HG02623 (cell line): ENCODE data around the gene COL24A1.
"Not testable (repeated sequence)": the region's sequence is repeated elsewhere in the genome, so short reads cannot be mapped to it uniquely, and the experiment has no call there.

Experiments used
- ATAC-seq: cut with Tn5 transposase; IDR thresholded peaks from one replicate; pipeline ENCODE4 v1.9.1; 2021; ENCODE audit warnings: moderate library complexity; ENCODE audit not compliant: unreplicated experiment

Gene COL24A1

DNA sequence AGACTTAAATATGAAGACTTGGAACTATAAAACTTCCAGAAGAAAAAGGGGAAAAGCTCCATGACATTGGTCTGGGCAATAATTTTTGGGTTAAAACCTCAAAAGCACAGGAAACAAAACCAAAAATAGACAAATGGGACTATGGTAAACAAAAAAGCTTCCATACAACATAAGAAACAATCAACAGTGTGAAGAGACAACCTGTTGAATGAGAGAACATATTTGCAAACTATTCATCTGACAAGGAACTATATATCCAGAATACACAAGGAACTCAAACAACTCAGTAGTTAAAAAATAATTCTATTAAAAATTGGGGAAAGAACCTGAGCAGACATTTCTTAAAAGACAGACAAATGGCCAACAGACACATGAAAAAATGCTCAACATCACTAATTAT, 255.7 kb downstream of the COL24A1 start:
- no peak for ATAC-seq

DNA sequence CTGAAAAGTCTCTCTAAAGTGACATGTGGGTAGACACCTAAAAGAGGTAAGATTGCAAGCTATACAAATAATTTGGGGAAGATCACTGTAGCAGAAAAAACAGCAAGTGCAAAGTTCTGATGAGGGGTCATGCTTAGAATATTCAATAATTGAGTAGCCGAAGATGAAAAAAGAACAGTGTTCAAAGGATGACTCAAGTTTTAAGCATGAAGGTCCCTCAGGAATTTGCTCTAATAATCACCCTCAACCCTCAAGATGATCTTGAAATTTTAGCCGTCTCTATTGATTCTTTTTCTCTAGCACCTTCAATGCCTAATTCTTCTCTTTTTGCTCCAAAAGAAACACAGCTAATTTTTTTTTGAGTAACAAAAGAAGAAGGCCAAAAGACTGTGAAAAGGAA, 257.7 kb downstream of the COL24A1 start:
- no peak for ATAC-seq

DNA sequence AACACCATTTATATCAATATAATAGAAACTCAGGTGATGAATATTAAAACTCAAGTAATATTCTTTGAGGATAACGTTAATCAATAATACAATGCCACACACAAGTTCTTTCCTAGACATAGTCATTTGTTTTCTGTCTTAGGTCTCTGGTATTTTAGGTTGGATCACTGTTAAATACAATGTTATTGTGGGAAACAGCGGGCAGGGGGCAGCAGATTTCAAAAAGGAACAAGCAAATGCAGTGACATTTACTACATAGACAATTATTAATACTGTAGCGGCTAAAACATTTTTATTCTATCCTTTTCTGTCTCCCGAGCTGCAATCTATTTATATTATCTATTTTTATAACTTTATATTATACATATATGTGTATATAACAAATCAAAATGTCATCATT, 261.9 kb downstream of the COL24A1 start:
- peak; percentile 53 for ATAC-seq

- no peak for ATAC-seq
Measured at GRCh38 chr1:85892366-85892765, 264.2 kb downstream of the COL24A1 start.

GRCh38 chr1:85889870-85890269, 266.7 kb downstream of the COL24A1 start:
- no peak for ATAC-seq

DNA sequence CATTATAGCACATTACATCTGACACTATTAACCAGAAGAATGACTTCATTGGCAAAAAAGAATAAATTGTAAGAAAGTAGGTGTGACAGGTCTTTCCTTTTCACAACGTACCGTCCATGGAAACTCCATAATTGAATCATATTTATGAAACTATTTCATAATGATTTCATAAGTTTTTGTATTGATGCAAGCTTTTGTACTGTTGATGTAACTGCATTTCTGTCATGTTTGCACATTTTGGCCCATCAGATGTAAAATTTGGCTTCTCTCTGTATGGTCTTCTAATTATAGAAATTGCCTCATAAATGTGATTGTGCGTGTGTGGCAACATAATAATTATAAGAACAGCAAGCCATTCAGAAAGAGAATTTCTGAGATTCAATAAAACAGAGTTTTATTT, 267.7 kb downstream of the COL24A1 start:
- no peak for ATAC-seq

- no peak for ATAC-seq
Measured at GRCh38 chr1:85884372-85885035, 272.1 kb downstream of the COL24A1 start.

DNA sequence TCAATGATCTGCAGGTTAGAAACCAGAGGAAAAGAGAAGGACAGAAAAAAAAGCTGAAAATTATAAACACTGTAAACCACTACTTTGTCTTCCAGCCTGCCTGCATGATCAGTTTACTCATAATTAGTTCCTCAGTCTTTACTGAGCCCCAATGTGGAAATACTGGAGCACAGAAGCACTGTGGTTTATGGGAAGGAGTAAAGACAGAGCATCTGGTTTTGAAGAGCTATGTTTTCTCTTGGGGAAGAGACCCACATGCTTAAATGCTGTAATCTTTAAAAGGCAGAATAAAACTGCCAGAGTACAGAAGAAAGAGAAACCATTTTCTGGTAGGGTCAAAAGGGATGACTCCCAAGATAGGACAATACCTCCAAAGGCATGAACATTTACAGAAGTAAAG, 289.4 kb downstream of the COL24A1 start:
- no peak for ATAC-seq

DNA sequence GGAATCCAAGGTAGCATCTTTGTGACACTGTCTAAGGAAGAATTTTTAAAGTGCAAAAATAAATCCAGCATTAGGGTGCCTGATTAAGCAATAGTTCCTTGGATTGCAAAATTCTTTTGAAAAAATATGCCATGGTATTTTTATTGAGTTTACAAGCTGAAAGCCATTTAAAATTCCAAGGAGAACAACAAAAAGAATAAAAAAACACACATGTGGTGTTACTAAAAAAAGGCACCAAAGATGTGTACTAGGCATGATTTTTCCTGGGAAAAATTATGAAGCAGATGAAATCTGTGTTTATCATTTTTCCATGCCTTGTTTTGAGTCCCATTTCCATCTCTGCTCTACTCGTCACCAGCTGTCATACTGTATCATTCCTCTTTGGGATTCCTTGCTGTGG, 291.4 kb downstream of the COL24A1 start:
- ATAC-seq = no peak

DNA sequence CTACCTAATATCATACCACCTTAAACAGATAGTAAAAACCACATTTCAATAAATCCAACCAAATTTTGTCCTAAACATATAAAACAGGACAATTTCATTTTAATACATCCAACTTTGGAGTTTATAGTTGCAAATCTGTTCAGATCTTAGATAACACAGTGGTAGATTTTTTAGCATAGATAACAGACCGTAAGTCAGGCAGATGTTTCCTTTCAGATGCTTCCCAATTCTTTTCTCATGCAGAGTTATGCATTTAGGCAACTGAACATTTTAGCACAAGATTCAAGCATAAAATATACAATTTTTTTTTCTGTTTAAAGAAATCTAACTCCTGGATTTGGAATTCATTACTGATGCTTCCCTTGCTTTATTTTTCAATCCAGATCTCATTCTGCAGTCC, 291.8 kb downstream of the COL24A1 start:
- no peak for ATAC-seq

DNA sequence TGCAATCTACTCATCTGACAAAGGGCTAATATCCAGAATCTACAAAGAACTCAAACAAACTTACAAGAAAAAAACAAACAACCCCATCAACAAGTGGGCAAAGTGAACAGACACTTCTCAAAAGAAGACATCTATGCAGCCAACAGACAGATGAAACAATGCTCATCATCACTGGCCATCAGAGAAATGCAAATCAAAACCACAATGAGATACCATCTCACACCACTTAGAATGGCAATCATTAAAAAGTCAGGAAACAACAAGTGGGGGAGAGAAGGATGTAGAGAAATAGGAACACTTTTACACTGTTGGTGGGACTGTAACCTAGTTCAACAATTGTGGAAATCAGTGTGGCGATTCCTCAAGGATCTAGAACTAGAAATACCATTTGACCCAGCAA, 292.9 kb downstream of the COL24A1 start:
- not testable (repeated sequence) for ATAC-seq

GRCh38 chr1:85862456-85862855, 294.1 kb downstream of the COL24A1 start:
- ATAC-seq = no peak

- ATAC-seq = no peak
Measured at GRCh38 chr1:85857991-85858390, 298.6 kb downstream of the COL24A1 start.

DNA sequence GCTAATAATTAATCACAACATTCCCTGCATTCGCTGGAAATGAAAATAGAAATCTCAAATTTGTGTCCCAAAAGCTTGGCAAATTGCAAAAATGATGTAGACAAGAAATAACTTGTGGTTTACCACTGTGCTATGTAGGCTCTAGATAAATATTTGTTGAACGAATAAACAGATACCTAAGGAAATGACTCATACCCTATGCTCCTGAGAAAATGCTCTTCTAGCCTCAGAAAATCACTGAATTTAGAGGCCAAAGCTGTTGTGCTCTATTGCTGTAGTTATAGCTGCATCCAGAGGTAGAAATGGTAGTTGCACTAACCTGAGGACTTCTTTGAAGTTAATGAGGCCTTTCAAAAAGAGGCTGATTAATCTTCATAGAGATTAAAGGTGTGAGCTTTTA, 306.3 kb downstream of the COL24A1 start:
- ATAC-seq = no peak

DNA sequence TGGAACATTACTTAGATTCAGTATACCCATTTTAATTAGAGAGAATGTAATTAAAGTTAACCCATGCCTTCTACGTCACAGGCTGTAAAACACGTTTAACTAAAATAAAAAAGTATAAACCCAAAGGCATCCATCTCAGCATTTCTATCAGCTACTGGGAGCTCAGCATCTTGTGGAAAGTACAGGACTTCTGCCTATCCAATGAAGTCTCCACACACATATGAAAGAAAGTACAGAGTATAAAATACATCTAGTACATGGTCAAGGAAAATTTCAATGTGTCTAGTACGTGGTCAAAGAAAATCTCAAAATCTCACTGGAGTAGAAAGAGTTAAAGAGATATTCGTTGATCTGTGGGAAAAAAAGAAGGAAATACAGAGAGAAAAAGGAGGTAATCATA, 306.9 kb downstream of the COL24A1 start:
- ATAC-seq = no peak

- no peak for ATAC-seq
Measured at GRCh38 chr1:85847356-85847755, 309.2 kb downstream of the COL24A1 start.

DNA sequence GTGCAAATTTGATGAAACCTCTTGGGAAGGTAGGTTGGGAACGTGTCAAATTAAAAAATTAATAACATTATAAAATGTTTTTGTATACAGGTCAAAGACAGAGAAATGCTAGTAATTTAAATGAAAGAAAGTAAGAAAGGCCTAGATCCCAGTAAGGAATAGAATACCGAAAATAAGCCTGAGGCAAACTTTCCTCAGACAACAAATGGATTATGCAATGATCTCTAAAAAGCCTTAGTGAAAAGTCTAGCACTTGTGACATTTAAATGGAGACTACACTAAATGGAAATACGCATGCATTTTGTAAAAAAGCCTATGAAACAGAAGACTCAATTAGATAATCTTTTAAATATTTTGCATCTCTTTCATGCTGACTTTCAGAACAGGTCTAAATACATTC, 309.9 kb downstream of the COL24A1 start:
- ATAC-seq = no peak

- ATAC-seq = no peak
Measured at GRCh38 chr1:85839459-85839858, 317.1 kb downstream of the COL24A1 start.

DNA sequence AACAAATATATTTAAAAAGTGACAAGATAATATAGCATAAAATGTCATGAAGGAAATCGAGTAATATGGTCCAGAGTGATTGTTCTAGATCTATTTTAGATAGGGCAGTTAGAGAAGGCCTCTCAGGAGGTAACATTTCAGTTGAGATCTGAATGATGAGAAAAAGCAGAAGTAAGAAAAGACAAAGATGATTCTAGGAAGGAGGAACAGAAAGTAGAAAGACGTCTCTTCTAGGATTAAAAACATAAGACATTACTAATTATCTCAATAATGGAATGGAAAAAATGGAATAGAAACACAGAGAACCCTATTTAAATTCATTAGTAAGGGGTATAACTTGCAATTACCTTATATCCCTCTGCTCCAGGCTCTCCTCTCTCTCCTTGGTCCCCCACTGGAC, 318.3 kb downstream of the COL24A1 start:
- peak; percentile 90 for ATAC-seq

DNA sequence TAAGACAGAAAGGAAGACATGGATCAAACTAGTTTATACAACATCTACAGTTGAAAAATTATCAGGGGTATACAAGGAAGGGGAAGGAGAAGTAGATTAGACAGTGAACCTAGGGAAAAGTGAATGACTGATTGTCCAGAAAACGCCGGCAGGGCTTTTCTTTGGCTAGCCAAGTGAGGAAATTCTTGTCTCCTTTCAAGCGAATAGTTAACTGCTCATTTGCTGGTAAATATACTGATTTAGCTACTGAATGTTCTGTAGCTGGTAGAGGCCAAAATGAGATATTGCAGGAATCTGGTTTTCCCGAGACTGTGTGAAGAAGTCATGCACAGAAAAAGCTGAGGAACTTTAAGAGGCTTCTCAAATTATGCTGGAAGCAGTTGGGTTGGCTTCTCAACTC, 319.8 kb downstream of the COL24A1 start:
- ATAC-seq = no peak

DNA sequence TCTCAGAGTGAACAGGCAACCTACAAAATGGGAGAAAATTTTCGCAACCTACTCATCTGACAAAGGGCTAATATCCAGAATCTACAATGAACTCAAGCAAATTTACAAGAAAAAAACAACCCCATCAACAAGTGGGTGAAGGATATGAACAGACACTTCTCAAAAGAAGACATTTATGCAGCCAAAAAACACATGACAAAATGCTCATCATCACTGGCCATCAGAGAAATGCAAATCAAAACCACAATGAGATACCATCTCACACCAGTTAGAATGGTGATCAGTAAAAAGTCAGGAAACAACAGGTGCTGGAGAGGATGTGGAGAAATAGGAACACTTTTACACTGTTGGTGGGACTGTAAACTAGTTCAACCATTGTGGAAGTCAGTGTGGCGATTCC, 323.4 kb downstream of the COL24A1 start:
- not testable (repeated sequence) for ATAC-seq

DNA sequence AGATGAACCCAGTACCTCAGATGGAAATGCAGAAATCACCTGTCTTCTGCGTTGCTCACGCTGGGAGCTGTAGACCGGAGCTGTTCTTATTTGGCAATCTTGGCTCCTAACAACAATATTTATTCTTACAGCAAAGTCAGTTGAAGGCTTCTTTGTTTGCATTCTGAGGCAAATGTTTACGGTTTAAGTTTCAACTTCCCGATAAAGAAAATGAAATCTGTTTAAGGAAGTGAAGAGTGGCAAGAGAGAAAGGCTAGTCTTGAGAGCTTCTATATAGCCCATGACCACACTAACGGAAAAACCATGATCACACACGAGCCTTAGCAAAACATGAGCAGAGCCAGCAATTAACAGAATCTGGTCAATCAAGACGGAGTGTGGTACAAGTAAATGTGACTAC, 325.7 kb downstream of the COL24A1 start:
- ATAC-seq = no peak

GRCh38 chr1:85824066-85824840, 332.3 kb downstream of the COL24A1 start:
- ATAC-seq = no peak
